DOHH2 (cell line): ENCODE measurements around the gene GLIS2.

Experiments used
- CTCF ChIP-seq: fragments of 200-600 bp; sonication (generic); IDR thresholded peaks from one replicate; pipeline ENCODE4 v1.5.1; 2014; ENCODE audit warnings: antibody characterized with exemption, mild to moderate bottlenecking, low read depth, low read length; ENCODE audit not compliant: poor library complexity, severe bottlenecking
- EZH2phosphoT487 ChIP-seq: fragments of 200-600 bp; sonication (generic); IDR thresholded peaks from 2 replicates; pipeline ENCODE4 v1.6.1; 2017; ENCODE audit warnings: borderline replicate concordance, mild to moderate bottlenecking, antibody characterized with exemption, low read length, moderate library complexity, mixed read lengths

GRCh38 chr16:4307215-4308037 is 8.4 kb upstream of the GLIS2 start:
- no peak for TF ChIP-seq CTCF
- no peak for TF ChIP-seq EZH2phosphoT487
